ENCODE measurements around the gene ALOX15B. TPM values are rescaled to one million over a fixed set of nuclear protein-coding genes. Genes with fewer than 3 reads are reported as not detected.

The ALOX15B gene
- polyA plus RNA-seq, 1 of the 3 experiments (the other 2 are of a cell fraction), result not detected

- TF ChIP-seq TEAD4 (IDR thresholded peaks at IDR 0.05; ENCODE audit: borderline replicate concordance, insufficient read depth) (no peak), MAX (IDR thresholded peaks at IDR 0.05; ENCODE audit: low read depth) (no peak), TAF1 (IDR thresholded peaks at IDR 0.05; ENCODE audit: borderline replicate concordance, low read depth, low read length) (no peak), GABPA (IDR thresholded peaks at IDR 0.05; ENCODE audit: low read depth) (no peak), NFIC (IDR thresholded peaks at IDR 0.05; ENCODE audit: borderline replicate concordance) (no peak), ZBTB33 (IDR thresholded peaks at IDR 0.05; ENCODE audit: borderline replicate concordance, low read depth) (no peak), FOXM1 (IDR thresholded peaks at IDR 0.05; ENCODE audit: low read depth) (no peak), ELF1 (IDR thresholded peaks at IDR 0.05) (no peak), MEF2A (IDR thresholded peaks at IDR 0.05; ENCODE audit: borderline replicate concordance, low read depth) (no peak), EP300 (IDR thresholded peaks at IDR 0.05; ENCODE audit: borderline replicate concordance in 1 of 2, low read depth in 1 of 2, low read length in 1 of 2) (no peak)
These were observed 7.6 kb upstream of the ALOX15B start (continued) for GRCh38 chr17:8031261-8031661.

GRCh38 chr17:8031950-8032349, 6.9 kb upstream of the ALOX15B start:
- POLR2A ChIA-PET, result no interaction called here
- TF ChIP-seq EZH2phosphoT487 (IDR thresholded peaks at IDR 0.05; ENCODE audit: borderline replicate concordance, low read depth), result no peak
- no peak for TF ChIP-seq SMC3 (IDR thresholded peaks at IDR 0.05; ENCODE audit: low read depth, low read length)
- TF ChIP-seq POLR2AphosphoS5 (IDR thresholded peaks at IDR 0.05; ENCODE audit: low read depth, low read length), result no peak
- TF ChIP-seq MXI1 (IDR thresholded peaks at IDR 0.05; ENCODE audit: low read depth, low read length), result no peak
- no peak for TF ChIP-seq TCF12 (IDR thresholded peaks at IDR 0.05)
- TF ChIP-seq FOSL2 (IDR thresholded peaks at IDR 0.05; ENCODE audit: borderline replicate concordance, low read depth), result no peak
- no peak for TF ChIP-seq RCOR1 (IDR thresholded peaks at IDR 0.05; ENCODE audit: low read length)
- TF ChIP-seq SIN3A (IDR thresholded peaks at IDR 0.05; ENCODE audit: borderline replicate concordance, low read depth, low read length), result no peak
- TF ChIP-seq RXRA (IDR thresholded peaks at IDR 0.05; ENCODE audit: borderline replicate concordance, low read depth), result no peak
- no peak for TF ChIP-seq USF1 (IDR thresholded peaks at IDR 0.05; ENCODE audit: borderline replicate concordance, low read depth)
- no peak for TF ChIP-seq USF2 (IDR thresholded peaks at IDR 0.05; ENCODE audit: borderline replicate concordance, low read depth, low read length)
- no peak for TF ChIP-seq PBX3 (IDR thresholded peaks at IDR 0.05)
- no peak for DNase-seq

More at GRCh38 chr17:8031950-8032349, 6.9 kb upstream of the ALOX15B start:
- Histone ChIP-seq H3K9me2 (no peaks in the 10 kb centered on the region), H3K9ac (no peak overlapping the region), H3F3A (replicated peaks; ENCODE audit: insufficient read depth) (no peaks in the 10 kb centered on the region), H3K36me3 (replicated peaks in 1 of 2; ENCODE audit: control insufficient read depth in 1 of 2, insufficient read depth in 2 of 2, low read length in 1 of 2) (no peaks in the 10 kb centered on the region), H3K79me2 (ENCODE audit: insufficient read depth) (no peaks in the 10 kb centered on the region), H3K4me3 (ENCODE audit: low read depth in 2 of 2, low read length in 1 of 2) (no peak overlapping the region), H3K9me3 (no peaks in the 10 kb centered on the region), H3K4me1 (ENCODE audit: control insufficient read depth in 1 of 2, insufficient read depth in 2 of 2, low read depth in 1 of 2, low read length in 1 of 2) (no peaks in the 10 kb centered on the region), H4K20me1 (ENCODE audit: insufficient read depth) (no peaks in the 10 kb centered on the region), H3K27ac (ENCODE audit: low read depth in 2 of 2, low read length in 1 of 2) (no peak overlapping the region), H2AFZ (ENCODE audit: low read depth) (no peak overlapping the region), H3K4me2 (no peak overlapping the region), H3K27me3 (ENCODE audit: insufficient read depth) (peaks cover 25% of the 10 kb centered on the region)
- WGBS (ENCODE audit: low lambda C conversion rate), result 100% methylated on average over 1 of the region's 1 CpG
- CTCF ChIA-PET, result interaction anchor here (0.8 to 8.8 kb wide), 7 partner anchors 9 to 120 kb away, joined by 3 to 53 read pairs (median 17); no protein-coding TSS in a partner anchor
